22Rv1 (cell line): Measurements from ENCODE around the gene CNN3.

Source experiments
- H3K27ac ChIP-seq: fragments of 450-650 bp; 2 replicates; pipeline ENCODE4 v1.5.1; 2017
- CTCF ChIP-seq: fragments of 450-650 bp; IDR thresholded peaks from 2 replicates; pipeline ENCODE4 v1.5.1; 2017; ENCODE audit warnings: mild to moderate bottlenecking
- ZFX ChIP-seq: fragments of 450-650 bp; IDR thresholded peaks from 2 replicates; pipeline ENCODE4 v1.6.1; 2017; ENCODE audit warnings: antibody characterized with exemption, borderline replicate concordance

CNN3 gene

GRCh38 chr1:94908190-94908589, 18.7 kb downstream of the CNN3 start:
- no peak for TF ChIP-seq CTCF
- no peak for TF ChIP-seq ZFX
- no peak overlapping the region for H3K27ac ChIP-seq

- no peak overlapping the region for H3K27ac ChIP-seq
- TF ChIP-seq ZFX (no peak), CTCF (no peak)
Observed at GRCh38 chr1:94907136-94907535, 19.8 kb downstream of the CNN3 start.

GRCh38 chr1:94906382-94906781, 20.5 kb downstream of the CNN3 start:
- no peak overlapping the region for H3K27ac ChIP-seq
- TF ChIP-seq CTCF, result no peak
- TF ChIP-seq ZFX, result no peak

GRCh38 chr1:94905207-94905606, 21.7 kb downstream of the CNN3 start:
- H3K27ac ChIP-seq, result no peak overlapping the region
- TF ChIP-seq CTCF, result no peak
- TF ChIP-seq ZFX, result no peak

- TF ChIP-seq ZFX (no peak), CTCF (no peak)
- H3K27ac ChIP-seq, result no peak overlapping the region
Observed at GRCh38 chr1:94903280-94904009, 23.5 kb downstream of the CNN3 start.

GRCh38 chr1:94901841-94902240, 25.1 kb downstream of the CNN3 start:
- TF ChIP-seq ZFX (no peak), CTCF (no peak)
- no peak overlapping the region for H3K27ac ChIP-seq

- H3K27ac ChIP-seq, result no peak overlapping the region
- no peak for TF ChIP-seq CTCF
- TF ChIP-seq ZFX, result no peak
Observed at GRCh38 chr1:94899756-94900155, 27.2 kb downstream of the CNN3 start.
